ENCODE results near the gene METTL2A.
"Not testable (repeated sequence)": the region's sequence is repeated elsewhere in the genome, so short reads cannot be mapped to it uniquely, and the experiment has no call there.

Gene METTL2A, protein sequence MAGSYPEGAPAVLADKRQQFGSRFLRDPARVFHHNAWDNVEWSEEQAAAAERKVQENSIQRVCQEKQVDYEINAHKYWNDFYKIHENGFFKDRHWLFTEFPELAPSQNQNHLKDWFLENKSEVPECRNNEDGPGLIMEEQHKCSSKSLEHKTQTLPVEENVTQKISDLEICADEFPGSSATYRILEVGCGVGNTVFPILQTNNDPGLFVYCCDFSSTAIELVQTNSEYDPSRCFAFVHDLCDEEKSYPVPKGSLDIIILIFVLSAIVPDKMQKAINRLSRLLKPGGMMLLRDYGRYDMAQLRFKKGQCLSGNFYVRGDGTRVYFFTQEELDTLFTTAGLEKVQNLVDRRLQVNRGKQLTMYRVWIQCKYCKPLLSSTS

GRCh38 chr17:62423647-62424461, at the start of gene METTL2A:
TSS of gene METTL2A (plus strand) at chr17:62423897. CDS start at chr17:62423903, 6 bp downstream.
- H3K9ac ChIP-seq (ENCODE audit: low read depth, low read length) = peak within 1 kb of the TSS; percentile 94
- H3K9me3 ChIP-seq (ENCODE audit: insufficient read depth, low read depth, low read length); H3K4me1 ChIP-seq (ENCODE audit: insufficient read depth, low read length); H3K27me3 ChIP-seq (ENCODE audit: insufficient read depth, low read length); H3K27ac ChIP-seq (ENCODE audit: low read length): not testable (repeated sequence)
- H3K36me3 ChIP-seq (ENCODE audit: insufficient read depth, low read depth, low read length) = peaks cover 24% of the 10 kb centered on the region
- H3K4me3 ChIP-seq (ENCODE audit: low read length) = peak within 1 kb of the TSS; percentile 91

- Histone ChIP-seq H3K27me3 (ENCODE audit: insufficient read depth, low read length) (no peaks in the 10 kb centered on the region), H3K9me3 (ENCODE audit: insufficient read depth, low read depth, low read length) (no peaks in the 10 kb centered on the region), H3K9ac (ENCODE audit: low read depth, low read length) (no peak within 1 kb of the TSS), H3K4me3 (ENCODE audit: low read length) (no peak within 1 kb of the TSS), H3K4me1 (ENCODE audit: insufficient read depth, low read length) (no peaks in the 10 kb centered on the region), H3K27ac (ENCODE audit: low read length) (no peak within 1 kb of the TSS), H3K36me3 (ENCODE audit: insufficient read depth, low read depth, low read length) (no peaks in the 10 kb centered on the region)
Observed at GRCh38 chr17:62380253-62380652, 43.4 kb upstream of the METTL2A start, which contains the start of gene EFCAB3. TSS of gene EFCAB3 (plus strand) at chr17:62380553. CDS start at chr17:62382980, 2,427 bp downstream.

DNA sequence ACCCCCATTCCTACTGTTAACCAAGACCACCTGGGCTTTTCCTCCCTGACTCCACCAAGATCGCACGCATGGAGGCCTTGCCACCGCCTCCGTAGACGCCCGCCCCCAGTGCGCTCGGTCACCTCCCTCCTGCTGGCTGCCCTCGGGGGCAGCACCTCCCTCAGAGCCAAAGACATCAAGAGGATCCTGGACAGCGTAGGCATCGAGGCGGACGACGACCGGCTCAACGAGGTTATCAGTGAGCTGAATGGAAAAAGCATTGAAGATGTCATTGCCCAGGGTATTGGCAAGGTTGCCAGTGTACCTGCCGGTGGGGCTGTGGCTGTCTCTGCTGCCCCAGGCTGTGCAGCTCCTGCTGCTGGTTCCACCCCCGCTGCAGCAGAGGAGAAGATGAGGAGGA, 42.1 kb upstream of the METTL2A start:
- no peak overlapping the region for H3K9ac ChIP-seq (ENCODE audit: low read depth, low read length)
- H3K27me3 ChIP-seq (ENCODE audit: insufficient read depth, low read length) = no peaks in the 10 kb centered on the region
- no peaks in the 10 kb centered on the region for H3K4me1 ChIP-seq (ENCODE audit: insufficient read depth, low read length)
- H3K9me3 ChIP-seq (ENCODE audit: insufficient read depth, low read depth, low read length) = no peaks in the 10 kb centered on the region
- H3K36me3 ChIP-seq (ENCODE audit: insufficient read depth, low read depth, low read length) = no peaks in the 10 kb centered on the region
- no peak overlapping the region for H3K27ac ChIP-seq (ENCODE audit: low read length)
- no peak overlapping the region for H3K4me3 ChIP-seq (ENCODE audit: low read length)

GRCh38 chr17:62388856-62389255, 34.8 kb upstream of the METTL2A start:
- no peaks in the 10 kb centered on the region for H3K36me3 ChIP-seq (ENCODE audit: insufficient read depth, low read depth, low read length)
- H3K27me3 ChIP-seq (ENCODE audit: insufficient read depth, low read length) = no peaks in the 10 kb centered on the region

GRCh38 chr17:62392908-62393307, 30.8 kb upstream of the METTL2A start:
- Histone ChIP-seq H3K4me1 (ENCODE audit: insufficient read depth, low read length) (no peaks in the 10 kb centered on the region), H3K36me3 (ENCODE audit: insufficient read depth, low read depth, low read length) (no peaks in the 10 kb centered on the region), H3K4me3 (ENCODE audit: low read length) (no peak overlapping the region), H3K27me3 (ENCODE audit: insufficient read depth, low read length) (no peaks in the 10 kb centered on the region), H3K9me3 (ENCODE audit: insufficient read depth, low read depth, low read length) (no peaks in the 10 kb centered on the region), H3K27ac (ENCODE audit: low read length) (no peak overlapping the region), H3K9ac (ENCODE audit: low read depth, low read length) (no peak overlapping the region)

More at GRCh38 chr17:62388856-62389255, 34.8 kb upstream of the METTL2A start:
- Histone ChIP-seq H3K27ac (ENCODE audit: low read length) (no peak overlapping the region), H3K9ac (ENCODE audit: low read depth, low read length) (no peak overlapping the region), H3K9me3 (ENCODE audit: insufficient read depth, low read depth, low read length) (no peaks in the 10 kb centered on the region), H3K4me1 (ENCODE audit: insufficient read depth, low read length) (no peaks in the 10 kb centered on the region), H3K4me3 (ENCODE audit: low read length) (no peak overlapping the region)

- no peaks in the 10 kb centered on the region for H3K36me3 ChIP-seq (ENCODE audit: insufficient read depth, low read depth, low read length)
- H3K4me1 ChIP-seq (ENCODE audit: insufficient read depth, low read length) = no peaks in the 10 kb centered on the region
- no peak overlapping the region for H3K4me3 ChIP-seq (ENCODE audit: low read length)
- no peak overlapping the region for H3K9ac ChIP-seq (ENCODE audit: low read depth, low read length)
- H3K27me3 ChIP-seq (ENCODE audit: insufficient read depth, low read length) = no peaks in the 10 kb centered on the region
- no peaks in the 10 kb centered on the region for H3K9me3 ChIP-seq (ENCODE audit: insufficient read depth, low read depth, low read length)
- no peak overlapping the region for H3K27ac ChIP-seq (ENCODE audit: low read length)
Observed at GRCh38 chr17:62398891-62399290, 24.8 kb upstream of the METTL2A start.

GRCh38 chr17:62405451-62405850, 18.2 kb upstream of the METTL2A start:
- H3K9me3 ChIP-seq (ENCODE audit: insufficient read depth, low read depth, low read length) = no peaks in the 10 kb centered on the region
- H3K9ac ChIP-seq (ENCODE audit: low read depth, low read length) = no peak overlapping the region
- no peaks in the 10 kb centered on the region for H3K27me3 ChIP-seq (ENCODE audit: insufficient read depth, low read length)
- no peak overlapping the region for H3K4me3 ChIP-seq (ENCODE audit: low read length)
- H3K27ac ChIP-seq (ENCODE audit: low read length) = no peak overlapping the region
- H3K36me3 ChIP-seq (ENCODE audit: insufficient read depth, low read depth, low read length) = no peaks in the 10 kb centered on the region
- H3K4me1 ChIP-seq (ENCODE audit: insufficient read depth, low read length) = peaks cover 11% of the 10 kb centered on the region; the same call in 1 of the 2 replicates

DNA sequence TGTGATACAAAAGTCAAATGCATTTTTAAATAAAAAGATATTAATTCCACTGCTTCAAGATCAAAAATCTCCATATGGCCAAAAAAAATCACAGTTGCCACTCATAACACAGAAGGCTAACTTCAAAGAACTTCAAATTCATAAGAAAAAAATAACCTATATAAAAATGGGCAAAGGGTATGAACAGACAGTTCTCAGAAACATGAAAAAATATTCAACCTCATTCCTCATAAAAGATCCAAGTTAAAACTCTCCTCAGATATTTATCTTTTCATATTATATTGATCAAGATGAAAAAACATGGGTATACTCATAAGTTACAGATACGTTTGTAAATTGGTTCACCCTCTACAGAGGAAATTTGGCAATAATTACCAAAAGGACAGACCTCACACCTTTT, 10.6 kb upstream of the METTL2A start:
- H3K9ac ChIP-seq (ENCODE audit: low read depth, low read length); H3K27ac ChIP-seq (ENCODE audit: low read length); H3K36me3 ChIP-seq (ENCODE audit: insufficient read depth, low read depth, low read length); H3K4me3 ChIP-seq (ENCODE audit: low read length); H3K27me3 ChIP-seq (ENCODE audit: insufficient read depth, low read length); H3K4me1 ChIP-seq (ENCODE audit: insufficient read depth, low read length); H3K9me3 ChIP-seq (ENCODE audit: insufficient read depth, low read depth, low read length): not testable (repeated sequence)

GRCh38 chr17:62426214-62426613, 2.5 kb downstream of the METTL2A start:
- H3K9ac ChIP-seq (ENCODE audit: low read depth, low read length); H3K27me3 ChIP-seq (ENCODE audit: insufficient read depth, low read length); H3K27ac ChIP-seq (ENCODE audit: low read length); H3K4me1 ChIP-seq (ENCODE audit: insufficient read depth, low read length); H3K9me3 ChIP-seq (ENCODE audit: insufficient read depth, low read depth, low read length); H3K4me3 ChIP-seq (ENCODE audit: low read length): not testable (repeated sequence)
- H3K36me3 ChIP-seq (ENCODE audit: insufficient read depth, low read depth, low read length) = peaks cover 35% of the 10 kb centered on the region

- H3K36me3 ChIP-seq (ENCODE audit: insufficient read depth, low read depth, low read length) = peaks cover 35% of the 10 kb centered on the region
- not testable (repeated sequence) for H3K9ac ChIP-seq (ENCODE audit: low read depth, low read length); H3K4me3 ChIP-seq (ENCODE audit: low read length); H3K27ac ChIP-seq (ENCODE audit: low read length); H3K9me3 ChIP-seq (ENCODE audit: insufficient read depth, low read depth, low read length); H3K27me3 ChIP-seq (ENCODE audit: insufficient read depth, low read length); H3K4me1 ChIP-seq (ENCODE audit: insufficient read depth, low read length)
Observed at GRCh38 chr17:62435251-62435650, 11.6 kb downstream of the METTL2A start.

DNA sequence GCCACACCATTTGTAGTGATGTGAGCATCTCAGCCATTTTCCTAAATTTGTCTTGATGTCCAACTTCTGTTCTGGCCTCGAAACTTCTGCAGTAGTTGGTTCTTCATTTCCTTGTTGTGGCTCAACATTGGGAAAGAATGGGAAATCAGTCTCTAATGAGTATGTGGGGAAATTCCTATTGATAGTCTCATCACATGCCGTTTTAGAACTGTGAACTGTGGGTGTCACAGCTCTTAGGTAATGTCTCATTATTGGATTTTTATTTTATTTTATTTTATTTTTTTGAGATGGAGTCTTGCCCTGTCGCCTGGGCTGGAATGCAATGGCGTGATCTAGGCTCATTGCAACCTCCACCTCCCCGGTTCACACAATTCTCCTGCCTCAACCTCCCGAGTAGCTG, 17.5 kb downstream of the METTL2A start:
- H3K9me3 ChIP-seq (ENCODE audit: insufficient read depth, low read depth, low read length); H3K4me1 ChIP-seq (ENCODE audit: insufficient read depth, low read length); H3K4me3 ChIP-seq (ENCODE audit: low read length); H3K27me3 ChIP-seq (ENCODE audit: insufficient read depth, low read length); H3K9ac ChIP-seq (ENCODE audit: low read depth, low read length); H3K27ac ChIP-seq (ENCODE audit: low read length): not testable (repeated sequence)
- H3K36me3 ChIP-seq (ENCODE audit: insufficient read depth, low read depth, low read length) = peaks cover 58% of the 10 kb centered on the region

DNA sequence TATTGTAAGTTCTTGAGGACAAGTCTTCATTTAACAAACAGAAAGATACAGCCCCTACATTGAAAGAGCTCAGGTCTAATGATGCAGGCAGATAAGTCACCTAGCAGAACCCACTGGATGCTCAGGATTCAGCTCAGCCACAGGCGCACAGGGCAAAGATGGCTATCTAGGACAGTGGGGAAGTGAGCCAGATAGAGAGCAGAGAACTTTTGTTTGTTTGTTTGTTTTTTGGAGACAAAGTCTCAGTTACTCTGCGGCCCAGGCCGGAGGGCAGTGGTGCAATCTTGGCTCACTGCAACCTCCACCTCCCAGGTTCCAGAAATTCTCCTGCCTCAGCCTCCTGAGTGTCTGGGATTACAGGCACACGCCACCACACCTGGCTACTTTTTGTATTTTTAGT, 20.4 kb downstream of the METTL2A start:
- Histone ChIP-seq H3K9ac (ENCODE audit: low read depth, low read length) (no peak overlapping the region), H3K4me1 (ENCODE audit: insufficient read depth, low read length) (no peaks in the 10 kb centered on the region), H3K27me3 (ENCODE audit: insufficient read depth, low read length) (no peaks in the 10 kb centered on the region), H3K27ac (ENCODE audit: low read length) (no peak overlapping the region), H3K36me3 (ENCODE audit: insufficient read depth, low read depth, low read length) (peaks cover 77% of the 10 kb centered on the region), H3K9me3 (ENCODE audit: insufficient read depth, low read depth, low read length) (no peaks in the 10 kb centered on the region), H3K4me3 (ENCODE audit: low read length) (no peak overlapping the region)
